GM04503 (cell line): ENCODE measurements around the gene COIL.
"Not testable (repeated sequence)": the region's sequence is repeated elsewhere in the genome, so short reads cannot be mapped to it uniquely, and the experiment has no call there.

ENCODE experiments used
- DNase-seq: peaks from one replicate; pipeline ENCODE4 v3.0.0-alpha.2; 2012; ENCODE audit warnings: low read depth

The COIL gene

DNA sequence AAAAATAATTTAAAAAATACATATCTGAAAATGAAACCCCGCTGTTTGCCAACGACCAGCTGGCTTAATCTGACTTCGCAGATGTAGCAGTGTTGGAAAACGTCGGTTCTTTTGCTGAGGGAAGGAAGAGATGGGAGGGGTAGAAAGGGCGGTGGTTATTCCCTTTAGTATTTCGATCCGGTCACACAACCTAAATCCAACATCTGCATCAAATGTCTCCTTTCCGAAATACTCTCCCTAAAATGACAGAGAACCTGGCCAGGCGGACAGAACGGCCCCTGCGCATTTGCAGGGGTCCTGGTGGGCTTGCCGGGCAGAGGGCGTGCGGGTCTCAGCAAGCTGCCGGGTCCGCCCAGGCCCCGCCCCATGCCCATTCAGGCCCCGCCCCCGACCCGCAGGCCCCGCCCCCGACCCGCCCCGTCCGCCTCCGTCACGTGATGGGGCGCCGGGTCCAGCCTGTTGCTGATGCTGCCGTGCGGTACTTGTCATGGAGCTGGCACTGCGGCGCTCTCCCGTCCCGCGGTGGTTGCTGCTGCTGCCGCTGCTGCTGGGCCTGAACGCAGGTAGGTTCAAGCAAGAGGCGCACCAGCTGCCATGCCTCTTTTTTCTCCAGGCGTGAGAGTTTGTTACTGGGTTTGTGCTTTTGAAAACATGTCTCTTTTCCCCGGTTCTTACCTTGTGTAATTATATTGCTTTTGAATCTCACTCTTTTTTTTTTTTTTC is 17.0 kb upstream of the COIL start, which contains the start of gene SCPEP1:
Gene SCPEP1, plus strand, starts transcription at position 459 of the 723 bp plus-strand sequence. Its CDS starts 29 bp downstream, at position 488.
- peak; percentile 12 for DNase-seq

DNA sequence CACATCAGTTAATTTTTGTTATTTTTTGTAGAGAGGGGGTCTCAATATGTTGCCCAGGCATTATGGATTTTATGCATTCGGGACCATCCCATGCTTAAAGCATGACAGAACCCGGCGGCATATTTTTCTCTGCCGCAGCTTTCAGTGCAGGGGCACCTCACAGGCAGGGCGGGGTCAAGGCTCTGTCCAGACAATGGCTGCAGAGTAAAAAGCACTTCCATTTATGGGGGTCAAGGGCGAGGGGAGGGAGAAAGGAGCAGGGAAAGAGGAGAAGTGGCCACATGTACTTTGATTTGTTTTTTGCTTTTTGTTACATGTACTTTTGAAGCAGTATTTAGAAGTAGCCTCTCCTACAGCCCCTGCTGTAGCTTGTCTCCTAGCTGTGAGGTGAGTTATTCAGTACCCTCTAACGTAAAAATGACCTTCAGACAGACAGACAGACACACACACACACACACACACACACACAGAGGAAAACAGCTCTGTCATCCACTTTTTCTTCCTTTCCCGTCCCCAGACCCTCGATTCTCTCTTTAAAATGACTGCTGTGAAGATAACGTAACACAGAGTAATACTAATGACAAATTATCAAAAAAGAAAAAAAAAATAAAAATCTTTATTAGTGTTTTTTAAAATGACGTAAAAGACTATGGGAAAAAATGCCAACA is 16.2 kb upstream of the COIL start:
- DNase-seq: no peak

DNA sequence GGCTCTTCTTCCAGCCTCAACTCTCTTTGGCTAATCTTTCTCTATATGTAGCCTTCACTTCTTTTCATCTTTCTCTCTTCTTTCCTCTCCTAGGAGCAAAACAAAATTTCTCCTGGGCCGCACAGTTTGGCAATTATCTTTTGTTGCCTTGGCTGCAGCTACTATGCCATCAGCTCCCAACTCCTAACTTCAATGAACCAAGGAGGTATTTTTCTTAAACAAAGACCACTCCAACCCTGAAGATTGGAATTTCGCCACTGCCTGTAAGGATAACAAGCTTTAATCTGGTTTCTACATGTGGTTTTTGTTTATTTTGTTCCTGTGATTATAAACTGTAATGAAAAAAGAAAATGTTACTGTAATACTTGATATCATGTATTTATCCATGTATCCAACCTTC is 14.8 kb upstream of the COIL start:
- no peak for DNase-seq

DNA sequence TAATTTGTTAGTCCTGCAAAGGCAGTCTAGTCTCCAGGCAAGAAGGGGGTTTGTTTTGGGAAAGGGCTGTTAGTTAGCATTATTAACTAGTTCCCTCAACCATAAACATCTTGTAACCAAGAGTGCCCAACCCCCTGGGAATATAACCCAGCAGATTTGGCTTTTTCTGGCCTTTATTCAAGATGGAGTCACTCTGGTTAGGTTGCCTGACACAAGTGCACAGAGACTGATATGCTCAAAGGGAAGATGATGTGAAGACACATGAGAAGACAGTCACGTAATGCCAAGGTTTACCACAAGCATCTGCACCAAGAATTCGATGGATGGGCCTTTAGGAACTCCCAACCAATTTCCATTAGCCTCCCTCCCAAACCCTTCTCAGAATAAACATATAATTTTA is 13.2 kb upstream of the COIL start:
- no peak for DNase-seq

DNA sequence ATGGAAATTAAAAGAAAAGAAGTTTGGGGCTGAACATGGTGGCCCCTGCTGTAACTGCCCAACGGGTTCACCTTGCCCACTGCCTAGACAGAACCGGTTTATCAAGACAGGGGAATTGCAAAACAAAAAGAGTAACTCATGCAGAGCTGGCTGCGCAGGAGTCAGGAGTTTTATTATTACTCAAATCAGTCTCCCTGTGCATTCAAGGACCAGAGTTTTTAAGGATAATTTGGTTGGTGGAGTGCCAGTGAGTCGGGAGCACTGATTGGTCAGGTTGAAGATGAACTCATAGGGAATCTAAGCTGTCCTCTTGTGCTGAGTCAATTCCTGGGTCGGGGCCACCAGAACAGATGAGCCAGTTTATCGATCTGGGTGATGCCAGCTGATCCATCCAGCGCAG is 12.7 kb upstream of the COIL start:
- DNase-seq: no peak

DNA sequence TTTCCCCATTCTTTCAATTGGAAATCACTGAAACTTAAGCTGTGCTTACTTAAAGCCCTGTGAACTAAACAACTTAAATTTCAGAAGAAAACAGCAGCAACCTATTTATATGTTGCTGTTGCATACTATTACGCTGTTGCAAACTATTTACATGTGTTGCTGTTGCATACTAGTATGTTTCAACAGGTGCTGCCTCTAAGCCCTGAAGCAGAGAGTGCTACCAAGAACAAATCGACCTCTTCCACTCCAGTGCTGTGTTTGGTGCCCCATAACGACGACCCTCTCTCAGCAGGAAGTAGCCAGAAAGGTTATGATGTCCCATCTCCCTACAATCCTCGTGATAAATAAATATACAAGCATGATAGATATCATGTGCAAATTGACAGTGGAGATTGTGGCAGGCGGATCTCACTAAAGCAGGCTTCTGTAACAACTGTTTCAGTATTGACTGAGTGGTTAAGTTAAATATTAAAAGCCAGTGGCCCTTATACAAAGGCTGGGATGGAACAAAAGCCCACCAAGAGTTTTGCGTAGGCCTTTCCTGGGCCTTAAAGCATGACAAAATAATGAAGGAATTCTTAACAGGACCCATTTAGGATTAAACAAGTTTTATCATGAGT is 11.4 kb upstream of the COIL start:
- no peak for DNase-seq

DNA sequence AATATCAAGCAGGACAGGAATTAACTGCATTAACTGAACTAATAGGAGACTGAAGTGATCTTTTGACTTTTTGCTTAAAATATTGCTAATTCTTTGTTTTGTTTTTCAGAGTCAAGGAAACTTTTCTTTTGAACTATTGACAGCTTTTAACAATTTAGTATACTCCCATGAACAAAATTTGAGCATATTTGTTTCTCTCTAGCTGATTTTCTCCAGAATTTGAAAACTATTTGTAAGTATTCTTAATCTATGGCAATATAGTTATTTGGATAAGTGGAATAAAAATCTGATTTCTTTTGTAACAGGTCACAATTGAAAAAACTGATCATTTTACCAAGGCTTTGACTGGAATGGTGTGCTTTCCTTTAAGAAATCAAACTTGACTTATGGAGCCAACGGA is 10.1 kb upstream of the COIL start:
- DNase-seq: no peak

DNA sequence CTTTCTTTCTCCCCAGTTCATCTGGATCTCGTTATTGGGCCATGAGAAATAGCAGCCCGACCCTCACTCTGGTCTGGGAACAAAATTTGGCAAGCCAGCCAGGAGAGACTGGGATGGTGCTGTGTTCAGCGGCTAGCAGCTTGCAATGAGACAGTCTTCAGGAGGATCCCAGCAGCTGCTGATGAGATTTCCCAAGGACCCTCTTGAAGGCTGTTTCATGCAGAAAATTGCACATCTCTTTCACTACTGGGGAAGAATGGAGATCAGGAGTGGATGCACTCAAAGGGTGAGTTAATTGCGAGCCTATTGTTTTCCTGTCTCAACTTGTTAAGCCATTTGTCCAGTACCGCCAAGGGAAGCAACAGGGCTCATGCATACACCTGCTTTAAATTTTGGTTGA is 5.5 kb upstream of the COIL start:
- no peak for DNase-seq

DNA sequence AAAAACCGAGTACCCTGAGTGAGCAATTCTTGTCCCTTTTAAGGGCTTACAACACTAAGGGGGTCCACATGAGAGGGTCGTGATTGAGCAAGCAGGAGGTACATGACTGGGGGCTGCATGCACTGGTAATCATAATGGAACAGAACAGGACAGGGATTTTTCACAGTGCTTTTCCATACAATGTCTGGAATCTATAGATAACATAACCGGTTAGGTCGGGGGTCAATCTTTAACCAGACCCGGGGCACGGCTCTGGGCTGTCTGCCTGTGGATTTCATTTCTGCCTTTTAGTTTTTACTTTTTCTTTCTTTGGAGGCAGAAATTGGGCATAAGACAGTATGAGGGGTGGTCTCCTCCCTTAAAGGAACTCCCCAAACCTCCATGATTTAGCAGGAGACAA is 4.8 kb upstream of the COIL start:
- not testable (repeated sequence) for DNase-seq

DNA sequence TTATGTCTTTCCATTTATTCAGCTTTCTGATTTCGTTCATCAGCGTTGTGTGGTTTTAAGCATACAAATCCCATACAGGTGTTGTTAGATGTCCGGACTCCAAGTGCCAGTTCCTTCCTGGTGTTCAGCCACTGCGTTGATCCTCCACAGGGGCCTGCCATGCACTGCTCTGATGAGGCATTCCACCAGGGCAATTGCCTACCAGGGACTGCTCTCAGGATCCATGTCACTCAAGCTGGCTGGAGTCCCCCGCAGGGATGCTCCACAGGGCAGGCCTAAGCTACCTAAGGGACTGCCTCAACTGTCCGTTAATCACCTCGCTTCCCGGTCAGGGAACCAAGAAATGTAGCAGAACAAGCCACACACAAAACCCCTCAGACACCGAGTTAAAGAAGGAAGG is 4.4 kb upstream of the COIL start:
- not testable (repeated sequence) for DNase-seq

DNA sequence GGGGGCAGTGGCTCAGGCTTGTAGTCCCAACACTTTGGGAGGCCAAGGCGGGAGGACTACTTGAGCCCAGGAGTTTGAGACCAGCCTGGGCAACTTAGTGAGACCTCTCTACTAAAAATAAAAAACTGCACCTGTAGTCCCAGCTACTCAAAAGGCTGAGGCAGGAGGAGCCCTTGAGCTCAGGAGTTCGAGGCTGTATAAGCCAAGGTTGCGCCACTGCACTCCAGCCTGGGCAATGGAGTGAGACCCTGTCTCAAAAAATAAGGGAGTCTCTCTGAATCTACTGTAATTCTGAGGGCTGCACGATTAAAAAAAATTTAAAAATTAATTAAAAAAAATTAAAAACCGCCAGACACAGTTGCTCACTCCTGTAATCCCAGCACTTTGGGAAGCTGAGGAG is 3.9 kb downstream of the COIL start:
- DNase-seq: no peak

DNA sequence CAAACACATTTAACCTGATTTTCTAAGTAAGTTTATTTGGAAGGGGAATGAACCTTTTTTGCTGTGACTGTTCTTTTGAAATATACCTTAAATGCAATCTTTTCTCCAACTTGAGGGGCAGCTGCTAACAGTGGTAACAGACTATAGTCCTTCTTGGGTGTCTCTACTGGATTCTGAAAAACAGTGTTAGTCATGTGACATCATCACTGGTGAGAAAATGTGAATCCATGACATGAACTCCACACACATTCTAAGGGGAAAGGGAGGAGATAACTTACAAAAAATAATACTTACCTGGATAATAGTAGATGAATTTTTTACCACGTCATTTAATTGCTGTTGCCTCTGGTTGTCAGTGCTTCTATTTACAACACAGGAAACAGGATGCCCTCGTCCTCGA is 11.3 kb downstream of the COIL start:
- no peak for DNase-seq

DNA sequence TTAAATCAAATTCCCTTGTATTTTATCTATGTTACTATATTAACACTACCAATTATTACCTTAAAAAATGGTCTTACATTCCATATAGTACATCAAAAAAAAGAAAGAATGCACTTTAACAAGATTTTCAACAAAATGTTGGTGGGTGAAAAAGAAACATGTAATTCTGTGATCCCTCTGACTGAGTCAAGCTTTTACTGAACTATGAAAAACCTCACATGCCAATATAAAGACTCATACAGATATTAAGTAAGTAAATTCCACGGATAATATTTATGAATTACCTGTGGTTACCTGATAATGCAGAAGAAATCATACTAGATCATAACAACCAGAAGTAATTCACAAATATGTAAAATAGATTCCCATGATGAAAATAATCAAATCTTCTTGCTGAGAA is 12.4 kb downstream of the COIL start:
- no peak for DNase-seq

DNA sequence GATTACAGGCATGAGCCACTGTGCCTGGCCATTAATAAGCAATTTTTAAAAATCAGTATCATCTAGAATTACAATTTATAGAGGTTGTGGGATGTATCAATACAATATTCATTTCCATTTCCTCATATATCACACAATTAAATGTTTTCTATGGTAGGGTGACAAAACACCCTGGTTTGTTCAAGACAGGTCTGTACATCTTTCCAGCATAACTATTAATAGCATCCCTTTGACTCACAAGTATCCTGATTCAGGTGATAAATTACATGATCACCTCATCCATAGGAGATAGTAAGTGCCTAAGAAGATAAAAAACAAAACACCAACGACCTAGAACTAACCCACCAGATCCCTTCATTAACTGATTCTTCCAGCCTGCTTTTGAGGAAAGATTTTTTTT is 13.1 kb downstream of the COIL start:
- no peak for DNase-seq

DNA sequence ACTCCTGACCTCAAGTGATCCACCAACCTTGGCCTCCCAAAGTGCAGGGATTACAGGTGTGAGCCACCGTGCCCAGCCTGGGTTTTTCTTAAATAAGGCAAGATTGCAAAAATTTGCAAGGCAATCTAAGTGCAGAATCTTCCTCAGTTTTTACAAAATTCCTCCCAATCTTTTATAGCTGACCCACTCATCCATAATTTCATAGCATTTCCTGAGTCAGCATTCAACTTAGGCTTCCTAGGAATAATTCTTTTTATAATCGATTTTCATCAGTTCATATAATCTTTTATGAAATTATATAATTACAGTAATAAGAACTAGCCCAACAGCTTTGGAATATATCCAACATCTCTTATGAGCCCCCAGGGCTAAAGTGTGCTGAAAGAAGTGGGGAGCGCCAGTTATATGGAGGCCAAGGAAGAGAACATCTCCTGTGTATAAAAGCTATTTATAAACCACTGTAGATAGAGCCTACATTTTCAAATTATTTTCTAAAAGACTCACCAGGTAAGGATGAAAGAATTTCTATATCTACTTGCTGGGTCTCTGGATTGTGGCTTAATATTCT is 14.8 kb downstream of the COIL start:
- no peak for DNase-seq

DNA sequence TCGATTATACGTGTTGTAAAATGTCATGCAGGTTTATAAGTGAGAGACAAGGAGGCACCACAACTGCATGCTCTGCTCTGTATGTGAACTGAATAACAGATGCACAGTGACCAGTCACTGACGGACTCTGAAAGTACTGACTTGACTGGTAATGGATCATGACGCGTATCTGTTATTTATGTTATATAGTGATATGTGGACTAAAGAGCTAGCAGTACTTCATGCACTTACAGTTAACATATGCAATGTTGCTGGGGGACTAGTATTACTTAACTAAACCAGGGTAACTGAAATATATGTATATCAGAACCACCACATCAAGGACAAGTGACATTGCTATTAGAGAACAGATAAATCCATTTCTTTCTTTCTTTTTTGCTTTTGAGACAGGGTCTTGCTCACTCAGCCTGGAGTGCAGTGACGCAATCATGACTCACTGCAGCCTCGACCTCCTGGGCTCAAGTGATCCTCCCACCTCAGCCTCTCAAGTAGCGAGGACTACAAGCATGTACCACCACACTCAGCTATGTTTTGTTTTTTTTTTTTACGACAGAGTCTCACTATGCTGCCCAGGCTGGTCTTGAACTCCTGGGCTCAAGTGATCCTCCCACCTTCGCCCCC is 17.2 kb downstream of the COIL start:
- DNase-seq: no peak

DNA sequence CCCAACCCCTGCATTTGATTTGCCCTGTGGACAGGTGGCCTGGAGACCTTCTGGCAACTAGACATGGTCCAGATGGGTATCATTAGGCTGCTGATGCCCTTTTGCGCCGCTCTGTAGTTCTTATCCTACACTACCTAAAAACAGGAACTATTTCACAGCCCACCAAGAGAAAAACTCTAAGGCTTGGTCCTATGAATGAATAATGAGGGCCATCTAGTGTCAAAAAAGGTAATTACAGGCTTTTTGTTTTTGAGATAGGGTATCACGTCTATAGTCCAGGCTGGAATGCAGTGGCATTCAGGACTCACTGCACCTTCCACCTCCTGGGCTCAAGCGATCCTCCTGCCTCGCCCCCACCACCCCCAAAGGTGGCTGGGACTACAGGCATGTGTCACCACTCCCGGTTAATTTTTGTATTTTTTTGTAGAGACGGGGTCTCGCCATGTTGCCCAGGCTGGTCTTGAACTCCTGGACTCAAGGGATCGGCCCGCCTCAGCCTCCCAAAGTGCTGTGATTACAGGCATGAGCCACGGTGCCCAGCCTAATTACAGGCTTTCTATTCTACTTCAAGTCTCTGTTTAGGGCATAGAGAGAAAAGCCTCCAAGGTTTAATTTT is 20.9 kb downstream of the COIL start:
- no peak for DNase-seq

DNA sequence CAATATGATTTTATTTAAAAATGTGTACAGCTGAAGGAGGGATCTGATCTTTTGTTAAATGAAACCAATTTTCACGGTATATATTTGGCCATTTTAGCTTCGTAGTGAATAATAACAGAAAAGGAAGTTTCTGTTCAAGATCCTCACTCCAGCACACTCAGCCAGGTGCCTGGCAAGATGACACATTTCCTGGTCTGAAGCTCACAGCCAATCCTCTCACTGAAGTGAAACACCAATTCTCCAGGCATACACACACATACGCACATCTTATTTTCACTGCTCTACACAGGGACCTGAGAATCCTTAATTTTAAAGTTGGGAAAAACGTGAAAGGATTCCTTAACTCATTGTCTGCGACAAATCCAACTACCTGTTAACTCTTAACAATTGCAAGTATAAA is 22.6 kb downstream of the COIL start:
- DNase-seq: not testable (repeated sequence)

DNA sequence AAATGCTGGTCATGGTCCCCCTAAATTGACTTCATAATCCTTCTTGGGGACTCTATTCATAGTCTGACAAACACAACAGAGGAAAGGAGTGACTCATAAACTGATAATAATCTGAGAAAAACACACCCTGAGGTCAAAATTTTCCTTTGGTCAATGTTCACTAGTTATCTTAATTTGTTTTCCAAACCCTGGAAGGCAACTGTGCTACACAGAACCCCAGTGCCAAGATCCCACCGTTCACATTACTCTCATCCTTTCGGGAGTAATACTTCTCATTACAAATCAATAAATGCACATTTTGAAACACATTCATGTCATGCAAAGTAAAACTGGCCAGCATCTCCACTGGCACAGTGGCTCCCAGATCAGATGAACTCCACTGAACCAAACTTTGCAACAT is 23.2 kb downstream of the COIL start:
- DNase-seq: no peak

DNA sequence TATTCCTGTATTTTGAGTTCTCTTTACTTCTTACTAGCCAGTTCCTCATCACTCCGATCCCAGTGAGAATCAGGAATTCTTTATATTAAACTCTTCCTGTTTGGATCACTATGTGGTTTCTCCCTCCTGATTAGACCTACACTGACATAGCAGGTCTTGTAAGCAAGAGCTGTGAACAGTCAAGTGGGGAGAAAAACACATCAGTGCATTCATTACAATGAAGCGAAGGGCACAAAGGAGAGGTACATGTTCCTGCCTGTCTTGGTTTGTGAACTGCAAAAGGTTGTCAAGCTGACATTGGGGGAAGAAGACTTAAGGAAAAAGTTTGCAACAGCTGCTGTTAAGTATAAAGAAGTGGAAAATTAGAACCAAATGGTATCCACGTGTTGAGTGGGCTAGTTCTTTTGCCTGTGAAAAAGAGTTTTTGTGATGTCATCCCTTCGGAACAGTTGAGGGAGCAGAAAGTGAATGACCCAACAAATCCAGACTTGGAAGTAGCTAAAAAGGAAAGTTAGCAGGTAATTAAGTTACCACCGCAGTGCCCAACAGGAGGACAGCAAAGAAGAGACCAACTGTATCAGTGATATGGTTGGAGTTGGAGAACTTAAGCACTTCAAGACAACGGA is 24.0 kb downstream of the COIL start:
- DNase-seq: no peak

DNA sequence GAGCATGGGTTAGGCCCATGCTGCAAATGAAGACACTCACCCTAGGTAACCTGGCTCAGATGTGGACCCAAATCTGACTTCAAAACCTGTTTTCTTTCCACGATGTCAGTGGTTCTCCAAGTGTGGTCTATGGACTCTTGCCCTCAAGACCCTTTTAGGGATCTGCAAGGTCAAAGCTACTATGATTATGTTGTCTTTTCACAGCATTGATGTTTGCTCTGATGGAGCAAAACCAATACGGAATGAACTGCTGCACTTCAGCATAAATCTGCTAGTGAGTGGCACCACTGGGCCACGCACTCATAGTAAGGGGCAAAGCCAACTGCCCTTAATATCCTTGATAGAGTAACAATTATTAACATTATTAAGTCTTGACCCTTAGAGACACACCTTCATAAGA is 25.4 kb downstream of the COIL start:
- DNase-seq: no peak

DNA sequence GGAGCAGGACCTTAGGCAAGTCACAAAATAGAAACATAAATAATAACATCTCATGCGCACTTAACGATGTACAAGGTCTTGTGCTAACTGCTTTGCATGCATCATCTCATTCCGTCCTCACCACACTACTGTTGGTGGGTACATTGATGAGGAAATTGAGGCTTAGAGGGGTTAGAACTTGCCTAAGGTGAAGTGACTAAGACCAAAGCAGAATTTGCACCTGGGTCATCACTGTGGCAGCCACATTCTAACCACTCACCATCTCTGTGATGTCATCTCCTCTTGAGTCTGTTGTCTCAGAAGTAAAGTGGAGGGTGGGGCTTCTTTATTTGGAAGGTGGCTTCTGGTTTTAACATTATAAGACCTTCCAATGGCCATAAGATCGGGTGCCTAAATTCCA is 26.6 kb downstream of the COIL start:
- no peak for DNase-seq
